ENCODE measurements around the gene ZNF438.

- no peak for TF ChIP-seq CTCF (IDR thresholded peaks at IDR 0.05)
- TF ChIP-seq POLR2AphosphoS5 (IDR thresholded peaks at IDR 0.05), result no peak
These were observed 163.1 kb downstream of the ZNF438 start for GRCh38 chr10:30868611-30869010.

Data from prostate gland (tissue), 2 donors.